Measurements from ENCODE around the gene PRF1.

Gene PRF1

GRCh38 chr10:70551971-70552422 is 50.5 kb downstream of the PRF1 start:
- H3K27ac ChIP-seq (replicated peaks) = no peak overlapping the region
- H3K27me3 ChIP-seq (ENCODE audit: insufficient read depth, poor library complexity, severe bottlenecking) = no peaks in the 10 kb centered on the region

GRCh38 chr10:70551466-70551865 is 51.1 kb downstream of the PRF1 start:
- no peaks in the 10 kb centered on the region for H3K27me3 ChIP-seq (ENCODE audit: insufficient read depth, poor library complexity, severe bottlenecking)
- no peak for DNase-seq (ENCODE audit: low read depth in 1 of 2, low spot score in 1 of 2)
- no peak overlapping the region for H3K4me3 ChIP-seq (replicated peaks; ENCODE audit: insufficient read depth, low read length)
- TF ChIP-seq POLR2AphosphoS5 (IDR thresholded peaks at IDR 0.05; ENCODE audit: low read depth) (no peak), GABPA (IDR thresholded peaks at IDR 0.05; ENCODE audit: low read depth) (no peak), CTCF (IDR thresholded peaks at IDR 0.05; ENCODE audit: insufficient read depth, low read length) (no peak), REST (IDR thresholded peaks at IDR 0.05; ENCODE audit: insufficient replicate concordance, low read depth) (no peak), SPI1 (IDR thresholded peaks at IDR 0.05; ENCODE audit: borderline replicate concordance, low read depth) (no peak)
- no peak overlapping the region for H3K27ac ChIP-seq (replicated peaks)

More at GRCh38 chr10:70551971-70552422, 50.5 kb downstream of the PRF1 start:
- TF ChIP-seq POLR2AphosphoS5 (IDR thresholded peaks at IDR 0.05; ENCODE audit: low read depth) (no peak), GABPA (IDR thresholded peaks at IDR 0.05; ENCODE audit: low read depth) (no peak), SPI1 (IDR thresholded peaks at IDR 0.05; ENCODE audit: borderline replicate concordance, low read depth) (no peak), REST (IDR thresholded peaks at IDR 0.05; ENCODE audit: insufficient replicate concordance, low read depth) (no peak), CTCF (IDR thresholded peaks at IDR 0.05; ENCODE audit: insufficient read depth, low read length) (no peak)
- no peak for DNase-seq (ENCODE audit: low read depth in 1 of 2, low spot score in 1 of 2)
- H3K4me3 ChIP-seq (replicated peaks; ENCODE audit: insufficient read depth, low read length) = no peak overlapping the region

- H3K27me3 ChIP-seq (ENCODE audit: insufficient read depth, poor library complexity, severe bottlenecking) = no peaks in the 10 kb centered on the region
- no peak for DNase-seq (ENCODE audit: low read depth in 1 of 2, low spot score in 1 of 2)
- no peak overlapping the region for H3K27ac ChIP-seq (replicated peaks)
- no peak for TF ChIP-seq POLR2AphosphoS5 (IDR thresholded peaks at IDR 0.05; ENCODE audit: low read depth)
- TF ChIP-seq SPI1 (IDR thresholded peaks at IDR 0.05; ENCODE audit: borderline replicate concordance, low read depth) = no peak
- no peak for TF ChIP-seq GABPA (IDR thresholded peaks at IDR 0.05; ENCODE audit: low read depth)
- no peak for TF ChIP-seq CTCF (IDR thresholded peaks at IDR 0.05; ENCODE audit: insufficient read depth, low read length)
- TF ChIP-seq REST (IDR thresholded peaks at IDR 0.05; ENCODE audit: insufficient replicate concordance, low read depth) = no peak
- H3K4me3 ChIP-seq (replicated peaks; ENCODE audit: insufficient read depth, low read length) = no peak overlapping the region
Observed at GRCh38 chr10:70550459-70550858, 52.1 kb downstream of the PRF1 start.

Data from HL-60 (cell line).